Skeletal muscle tissue (tissue), 4 donors: Measurements from ENCODE around the gene ANGEL2. TPM values are rescaled to one million over a fixed set of nuclear protein-coding genes. Genes with fewer than 3 reads are reported as not detected.
A peak's percentile ranks its signal among the peaks of the same experiment; 100 is the strongest.

Experiments
- H3K27ac ChIP-seq: one replicate; pipeline ENCODE4 v1.7.0; 2013; ENCODE audit warnings: mild to moderate bottlenecking, low read depth, low read length, inconsistent platforms
- H3K27me3 ChIP-seq, 3 donors: one replicate each; pipeline ENCODE4 v1.7.0; 2013; ENCODE audit warnings: low read length in 3 of 3; ENCODE audit not compliant: control insufficient read depth in 3 of 3, insufficient read depth in 3 of 3
- H3K36me3 ChIP-seq, 3 donors: one replicate each; pipeline ENCODE4 v1.7.0; 2013; ENCODE audit warnings: low read length in 3 of 3; ENCODE audit not compliant: control insufficient read depth in 3 of 3, insufficient read depth in 3 of 3
- H3K4me1 ChIP-seq, 3 donors: one replicate each; pipeline ENCODE4 v1.7.0; 2013; ENCODE audit warnings: low read length in 3 of 3, mild to moderate bottlenecking in 3 of 3; ENCODE audit not compliant: control insufficient read depth in 3 of 3, insufficient read depth in 3 of 3
- H3K4me3 ChIP-seq, 3 donors: one replicate each; pipeline ENCODE4 v1.7.0; 2013; ENCODE audit warnings: low read length in 3 of 3
- H3K9ac ChIP-seq, 3 donors: one replicate each; pipeline ENCODE4 v1.7.0; 2013; ENCODE audit warnings: low read length in 3 of 3, mild to moderate bottlenecking in 3 of 3, moderate library complexity in 2 of 3, low read depth in 1 of 3
- H3K9me3 ChIP-seq, 3 donors: one replicate each; pipeline ENCODE4 v1.7.0; 2013; ENCODE audit warnings: low read length in 3 of 3; ENCODE audit not compliant: control insufficient read depth in 3 of 3
- total RNA-seq: library from RNA; depleted of rRNA; stranded (reverse); fragments of >200 nt; gene quantifications from one replicate; pipeline ENCODE4 v1.2.3, GENCODE V29; 2014
- donor health status: Osteomylitis.

Gene ANGEL2
- total RNA-seq, 1 donor from 2014 or later = 45.4 TPM

GRCh38 chr1:212976586-212976985, 39.1 kb downstream of the ANGEL2 start:
- Histone ChIP-seq H3K9me3 (no peaks in the 10 kb centered on the region), H3K9ac (no peak overlapping the region), H3K27ac (no peak overlapping the region), H3K4me1 (peaks cover 30 to 34% (median 34%) of the 10 kb centered on the region in 3 donors), H3K4me3 (no peak overlapping the region), H3K36me3 (peaks cover 0 to 3% (median 0%) of the 10 kb centered on the region in 3 donors), H3K27me3 (no peaks in the 10 kb centered on the region)

- Histone ChIP-seq H3K27ac (no peak overlapping the region), H3K4me1 (peaks cover 18 to 23% (median 22%) of the 10 kb centered on the region in 3 donors), H3K4me3 (no peak overlapping the region), H3K9me3 (no peaks in the 10 kb centered on the region), H3K36me3 (peaks cover 0 to 3% (median 0%) of the 10 kb centered on the region in 3 donors), H3K9ac (no peak overlapping the region), H3K27me3 (no peaks in the 10 kb centered on the region)
Measured at GRCh38 chr1:212975111-212975918, 40.4 kb downstream of the ANGEL2 start.

GRCh38 chr1:212974711-212975110, 41.0 kb downstream of the ANGEL2 start:
- H3K4me3 ChIP-seq = no peak overlapping the region
- no peak overlapping the region for H3K27ac ChIP-seq
- no peak overlapping the region for H3K9ac ChIP-seq
- H3K27me3 ChIP-seq = no peaks in the 10 kb centered on the region
- H3K36me3 ChIP-seq = peaks cover 0 to 3% (median 0%) of the 10 kb centered on the region in 3 donors
- peaks cover 17 to 23% (median 22%) of the 10 kb centered on the region in 3 donors for H3K4me1 ChIP-seq
- H3K9me3 ChIP-seq = no peaks in the 10 kb centered on the region

GRCh38 chr1:212973899-212974298, 41.8 kb downstream of the ANGEL2 start:
- Histone ChIP-seq H3K9ac (no peak overlapping the region), H3K9me3 (no peaks in the 10 kb centered on the region), H3K27me3 (no peaks in the 10 kb centered on the region), H3K4me3 (no peak overlapping the region), H3K4me1 (peaks cover 13 to 17% (median 16%) of the 10 kb centered on the region in 3 donors), H3K36me3 (peaks cover 0 to 3% (median 0%) of the 10 kb centered on the region in 3 donors), H3K27ac (no peak overlapping the region)

GRCh38 chr1:212973426-212973825, 42.2 kb downstream of the ANGEL2 start:
- Histone ChIP-seq H3K27me3 (no peaks in the 10 kb centered on the region), H3K9me3 (no peaks in the 10 kb centered on the region), H3K27ac (no peak overlapping the region), H3K4me3 (no peak overlapping the region), H3K4me1 (peaks cover 13 to 17% (median 15%) of the 10 kb centered on the region in 3 donors), H3K36me3 (peaks cover 0 to 3% (median 0%) of the 10 kb centered on the region in 3 donors), H3K9ac (no peak overlapping the region)

- Histone ChIP-seq H3K36me3 (no peaks in the 10 kb centered on the region), H3K27me3 (no peaks in the 10 kb centered on the region), H3K9ac (no peak overlapping the region), H3K9me3 (no peaks in the 10 kb centered on the region), H3K4me1 (peaks cover 13 to 20% (median 17%) of the 10 kb centered on the region in 3 donors), H3K27ac (no peak overlapping the region), H3K4me3 (no peak overlapping the region)
Measured at GRCh38 chr1:212971312-212971711, 44.4 kb downstream of the ANGEL2 start.

GRCh38 chr1:212970085-212970484, 45.6 kb downstream of the ANGEL2 start:
- Histone ChIP-seq H3K4me3 (no peak overlapping the region), H3K9me3 (no peaks in the 10 kb centered on the region), H3K4me1 (peaks cover 13 to 20% (median 17%) of the 10 kb centered on the region in 3 donors), H3K9ac (peak overlapping the region in 1 of 3 donors; percentile 16), H3K36me3 (no peaks in the 10 kb centered on the region), H3K27me3 (no peaks in the 10 kb centered on the region), H3K27ac (no peak overlapping the region)

- Histone ChIP-seq H3K27ac (no peak overlapping the region), H3K9me3 (no peaks in the 10 kb centered on the region), H3K4me1 (peaks cover 13 to 20% (median 17%) of the 10 kb centered on the region in 3 donors), H3K27me3 (no peaks in the 10 kb centered on the region), H3K4me3 (no peak overlapping the region), H3K9ac (no peak overlapping the region), H3K36me3 (no peaks in the 10 kb centered on the region)
Measured at GRCh38 chr1:212968368-212968863, 47.3 kb downstream of the ANGEL2 start.

GRCh38 chr1:212967801-212968200, 47.9 kb downstream of the ANGEL2 start:
- Histone ChIP-seq H3K4me1 (peaks cover 13 to 20% (median 17%) of the 10 kb centered on the region in 3 donors), H3K27ac (no peak overlapping the region), H3K9ac (no peak overlapping the region), H3K36me3 (no peaks in the 10 kb centered on the region), H3K9me3 (no peaks in the 10 kb centered on the region), H3K4me3 (no peak overlapping the region), H3K27me3 (no peaks in the 10 kb centered on the region)

- H3K27ac ChIP-seq = no peak overlapping the region
- H3K9me3 ChIP-seq = no peaks in the 10 kb centered on the region
- no peak overlapping the region for H3K4me3 ChIP-seq
- H3K4me1 ChIP-seq = peaks cover 13 to 20% (median 17%) of the 10 kb centered on the region in 3 donors
- no peak overlapping the region for H3K9ac ChIP-seq
- no peaks in the 10 kb centered on the region for H3K27me3 ChIP-seq
- no peaks in the 10 kb centered on the region for H3K36me3 ChIP-seq
Measured at GRCh38 chr1:212966616-212967015, 49.1 kb downstream of the ANGEL2 start.
